Heart right ventricle (tissue), 16 donors: Measurements from ENCODE around the gene VEGFA. TPM values are rescaled to one million over a fixed set of nuclear protein-coding genes. Genes with fewer than 3 reads are reported as not detected.

Experiments
- ATAC-seq, 8 donors: fragments of 200-7000 bp; cut with Tn5 transposase; one replicate each; pipeline ENCODE4 v1.9.1; 2020; ENCODE audit warnings: mild to moderate bottlenecking in 8 of 8, moderate library complexity in 8 of 8, moderate number of reproducible peaks in 1 of 8
- DNase-seq, 2 donors: peaks; one replicate each; pipeline ENCODE4 v3.0.0-alpha.2; 2020
- H3K27ac ChIP-seq, 10 donors: fragments of 200-600 bp; sonication (generic) in 2 of 10; one replicate each; pipeline versions ENCODE4 v1.5.0 to v1.8.0; 2020 to 2022; ENCODE audit warnings: mild to moderate bottlenecking in 3 of 10
- H3K27me3 ChIP-seq, 7 donors: fragments of 200-600 bp; one replicate each; pipeline ENCODE4 v1.8.0; 2021 to 2022; ENCODE audit warnings: mild to moderate bottlenecking in 2 of 7
- H3K36me3 ChIP-seq, 9 donors: fragments of 200-600 bp; sonication (generic) in 1 of 9; one replicate each; pipeline versions ENCODE4 v1.5.0 to v1.8.0; 2020 to 2022; ENCODE audit warnings: mild to moderate bottlenecking in 2 of 9
- H3K4me1 ChIP-seq, 9 donors: fragments of 200-600 bp; sonication (generic) in 1 of 9; one replicate each; pipeline versions ENCODE4 v1.5.0 to v1.8.0; 2020 to 2022; ENCODE audit warnings: mild to moderate bottlenecking in 4 of 9
- H3K4me3 ChIP-seq, 10 donors: fragments of 200-600 bp; sonication (generic) in 2 of 10; one replicate each; pipeline versions ENCODE4 v1.5.0 to v1.8.0; 2020 to 2022; ENCODE audit warnings: mild to moderate bottlenecking in 7 of 10, moderate library complexity in 2 of 10
- H3K9me3 ChIP-seq, 11 donors: fragments of 200-600 bp in 10 of 11; sonication (generic) in 2 of 11; one replicate each; pipeline versions ENCODE4 v1.5.0 to v1.8.0; 2013 to 2022; ENCODE audit warnings: mild to moderate bottlenecking in 2 of 11, control low read depth in 1 of 11, moderate library complexity in 1 of 11
- WGBS, 2 donors: extraction: QIAGEN DNeasy Blood & Tissue Kit; methylation state at CpG; one replicate each; pipeline ENCODE4 v1.1.7; 2013; ENCODE audit warnings: inconsistent platforms in 1 of 2; 5-methylcytosine and 5-hydroxymethylcytosine counted together
- intact Hi-C, 10 donors: fragments of 100-400 bp; cut with DNase I; formaldehyde crosslinking; loops; one replicate each; pipeline versions ENCODE4 v1.11.1 to v1.14.2; 2022
- polyA plus RNA-seq, 2 donors: library from polyadenylated mRNA; stranded (reverse); fragments of 200-250 nt; gene quantifications; one replicate each; pipeline ENCODE4 v1.2.3, GENCODE V29; 2013
- total RNA-seq, 10 donors: library from RNA; stranded (reverse); fragmentation: NEBNext Ultra II Directional in 3 of 10; extraction: Animal tissue kit (Norgen Biotek cat#: 25700) in 3 of 10; gene quantifications; one replicate each; pipeline versions ENCODE4 v1.2.1 to v1.2.4, GENCODE V29; 2021 to 2023
- TF ChIP-seq, protein P1 (sequence below), 9 donors: fragments of 200-600 bp; sonication (generic) in 2 of 9; IDR thresholded peaks; one replicate each; pipeline versions ENCODE4 v1.5.0 to v1.8.0; 2021 to 2022; ENCODE audit warnings: antibody characterized with exemption in 9 of 9, mild to moderate bottlenecking in 5 of 9, moderate library complexity in 1 of 9
- donor health status: Arrhythmogenic right ventricular cardiomyopathy.
- donor health status: ischemic (EF 13 %, LVEDD 7.1; RV severe dilation, severe dysfunction).
- donor health status: healthy with polysubstance abuse.
- donor health status: DM: no; HTN: yes; CAD: no.
- donor health status: DM: no; HTN: no; CAD: no.
- donor health status: ischemic (EF 25% LVEDD 6.9; RV normal size, moderate dysfunction).
- donor health status: ischemic (EF 25% LVEDD 5.7; RV mildly dilated, moderate dysfunction).
- donor health status: healthy.
- donor health status: DM: yes; HTN: yes; CAD: no.
- donor health status: Ischemic cardiomyopathy.
- donor health status: ischemic (EF 35%, LVEDD 5.7; RV mildly dilated, moderate dysfunction).
- donor health status: nonischemic (EF 11% LVEDD 7.7; RV severe dilation, severe dysfunction).
- donor health status: DM: yes; HTN: yes; CAD: no.
- donor health status: PGD.
- donor health status: ischemic (EF 29% LVEDD 5.4; RV normal size, mild dysfunction).
- donor health status: nonischemic (EF 23%, LVEDD 6.1; RV moderate dilation, normal function).

VEGFA gene
- total and polyA plus RNA-seq, 12 donors: 133 to 456 (median 216) TPM

DNA sequence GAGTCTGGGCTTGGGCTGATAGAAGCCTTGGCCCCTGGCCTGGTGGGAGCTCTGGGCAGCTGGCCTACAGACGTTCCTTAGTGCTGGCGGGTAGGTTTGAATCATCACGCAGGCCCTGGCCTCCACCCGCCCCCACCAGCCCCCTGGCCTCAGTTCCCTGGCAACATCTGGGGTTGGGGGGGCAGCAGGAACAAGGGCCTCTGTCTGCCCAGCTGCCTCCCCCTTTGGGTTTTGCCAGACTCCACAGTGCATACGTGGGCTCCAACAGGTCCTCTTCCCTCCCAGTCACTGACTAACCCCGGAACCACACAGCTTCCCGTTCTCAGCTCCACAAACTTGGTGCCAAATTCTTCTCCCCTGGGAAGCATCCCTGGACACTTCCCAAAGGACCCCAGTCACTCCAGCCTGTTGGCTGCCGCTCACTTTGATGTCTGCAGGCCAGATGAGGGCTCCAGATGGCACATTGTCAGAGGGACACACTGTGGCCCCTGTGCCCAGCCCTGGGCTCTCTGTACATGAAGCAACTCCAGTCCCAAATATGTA lies 957 bp upstream of the VEGFA start:
- DNase-seq (peak; percentile 54 to 76), ATAC-seq (peak in 6 of 8 donors; percentile 2 to 15 (median 7))
- H3K27me3 ChIP-seq: no peaks in the 10 kb centered on the region
- peaks cover 0 to 9% (median 0%) of the 10 kb centered on the region in 9 donors for H3K36me3 ChIP-seq
- H3K4me1 ChIP-seq: peaks cover 3 to 38% (median 30%) of the 10 kb centered on the region in 9 donors
- H3K4me3 ChIP-seq: peak overlapping the region in 7 of 10 donors; percentile 85 to 98 (median 96)
- H3K27ac ChIP-seq: peak overlapping the region in 9 of 10 donors; percentile 89 to 99 (median 95)
- TF ChIP-seq, protein P1, sequence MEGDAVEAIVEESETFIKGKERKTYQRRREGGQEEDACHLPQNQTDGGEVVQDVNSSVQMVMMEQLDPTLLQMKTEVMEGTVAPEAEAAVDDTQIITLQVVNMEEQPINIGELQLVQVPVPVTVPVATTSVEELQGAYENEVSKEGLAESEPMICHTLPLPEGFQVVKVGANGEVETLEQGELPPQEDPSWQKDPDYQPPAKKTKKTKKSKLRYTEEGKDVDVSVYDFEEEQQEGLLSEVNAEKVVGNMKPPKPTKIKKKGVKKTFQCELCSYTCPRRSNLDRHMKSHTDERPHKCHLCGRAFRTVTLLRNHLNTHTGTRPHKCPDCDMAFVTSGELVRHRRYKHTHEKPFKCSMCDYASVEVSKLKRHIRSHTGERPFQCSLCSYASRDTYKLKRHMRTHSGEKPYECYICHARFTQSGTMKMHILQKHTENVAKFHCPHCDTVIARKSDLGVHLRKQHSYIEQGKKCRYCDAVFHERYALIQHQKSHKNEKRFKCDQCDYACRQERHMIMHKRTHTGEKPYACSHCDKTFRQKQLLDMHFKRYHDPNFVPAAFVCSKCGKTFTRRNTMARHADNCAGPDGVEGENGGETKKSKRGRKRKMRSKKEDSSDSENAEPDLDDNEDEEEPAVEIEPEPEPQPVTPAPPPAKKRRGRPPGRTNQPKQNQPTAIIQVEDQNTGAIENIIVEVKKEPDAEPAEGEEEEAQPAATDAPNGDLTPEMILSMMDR (IDR thresholded peaks at IDR 0.05): no peak
- intact Hi-C loops: loop anchor here (1.0 to 5.0 kb wide), 12 partner anchors 47 to 310 kb away; no protein-coding TSS in a partner anchor
- 35 to 41% methylated on average over 8 of the region's 8 CpGs for WGBS, 2 donors
- H3K9me3 ChIP-seq: no peaks in the 10 kb centered on the region

DNA sequence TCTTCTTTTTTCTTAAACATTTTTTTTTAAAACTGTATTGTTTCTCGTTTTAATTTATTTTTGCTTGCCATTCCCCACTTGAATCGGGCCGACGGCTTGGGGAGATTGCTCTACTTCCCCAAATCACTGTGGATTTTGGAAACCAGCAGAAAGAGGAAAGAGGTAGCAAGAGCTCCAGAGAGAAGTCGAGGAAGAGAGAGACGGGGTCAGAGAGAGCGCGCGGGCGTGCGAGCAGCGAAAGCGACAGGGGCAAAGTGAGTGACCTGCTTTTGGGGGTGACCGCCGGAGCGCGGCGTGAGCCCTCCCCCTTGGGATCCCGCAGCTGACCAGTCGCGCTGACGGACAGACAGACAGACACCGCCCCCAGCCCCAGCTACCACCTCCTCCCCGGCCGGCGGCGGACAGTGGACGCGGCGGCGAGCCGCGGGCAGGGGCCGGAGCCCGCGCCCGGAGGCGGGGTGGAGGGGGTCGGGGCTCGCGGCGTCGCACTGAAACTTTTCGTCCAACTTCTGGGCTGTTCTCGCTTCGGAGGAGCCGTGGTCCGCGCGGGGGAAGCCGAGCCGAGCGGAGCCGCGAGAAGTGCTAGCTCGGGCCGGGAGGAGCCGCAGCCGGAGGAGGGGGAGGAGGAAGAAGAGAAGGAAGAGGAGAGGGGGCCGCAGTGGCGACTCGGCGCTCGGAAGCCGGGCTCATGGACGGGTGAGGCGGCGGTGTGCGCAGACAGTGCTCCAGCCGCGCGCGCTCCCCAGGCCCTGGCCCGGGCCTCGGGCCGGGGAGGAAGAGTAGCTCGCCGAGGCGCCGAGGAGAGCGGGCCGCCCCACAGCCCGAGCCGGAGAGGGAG lies 580 bp downstream of the VEGFA start:
- intact Hi-C loops: loop anchor here in 8 of 10 donors (2.0 to 10.0 kb wide), 10 partner anchors 53 to 454 kb away; partner anchors contain the start of gene SLC29A1 (in 1 of the 8)
- peak; percentile 15 to 43 (median 33) for ATAC-seq
- peak overlapping the region; percentile 85 to 98 (median 94) for H3K4me3 ChIP-seq
- H3K27ac ChIP-seq: peak overlapping the region; percentile 86 to 99 (median 95)
- peaks cover 0 to 14% (median 0%) of the 10 kb centered on the region in 9 donors for H3K36me3 ChIP-seq
- TF ChIP-seq, protein P1 (IDR thresholded peaks at IDR 0.05): peak in 1 of 9 donors; percentile 5
- H3K9me3 ChIP-seq: no peaks in the 10 kb centered on the region
- DNase-seq: peak; percentile 79 to 82
- H3K4me1 ChIP-seq: peaks cover 10 to 54% (median 45%) of the 10 kb centered on the region in 9 donors
- WGBS, 2 donors: 1% methylated on average over 69 to 83 of the region's 84 CpGs
- H3K27me3 ChIP-seq: no peaks in the 10 kb centered on the region

DNA sequence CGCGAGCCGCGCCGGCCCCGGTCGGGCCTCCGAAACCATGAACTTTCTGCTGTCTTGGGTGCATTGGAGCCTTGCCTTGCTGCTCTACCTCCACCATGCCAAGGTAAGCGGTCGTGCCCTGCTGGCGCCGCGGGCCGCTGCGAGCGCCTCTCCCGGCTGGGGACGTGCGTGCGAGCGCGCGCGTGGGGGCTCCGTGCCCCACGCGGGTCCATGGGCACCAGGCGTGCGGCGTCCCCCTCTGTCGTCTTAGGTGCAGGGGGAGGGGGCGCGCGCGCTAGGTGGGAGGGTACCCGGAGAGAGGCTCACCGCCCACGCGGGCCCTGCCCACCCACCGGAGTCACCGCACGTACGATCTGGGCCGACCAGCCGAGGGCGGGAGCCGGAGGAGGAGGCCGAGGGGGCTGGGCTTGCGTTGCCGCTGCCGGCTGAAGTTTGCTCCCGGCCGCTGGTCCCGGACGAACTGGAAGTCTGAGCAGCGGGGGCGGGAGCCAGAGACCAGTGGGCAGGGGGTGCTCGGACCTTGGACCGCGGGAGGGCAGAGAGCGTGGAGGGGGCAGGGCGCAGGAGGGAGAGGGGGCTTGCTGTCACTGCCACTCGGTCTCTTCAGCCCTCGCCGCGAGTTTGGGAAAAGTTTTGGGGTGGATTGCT lies 1.3 kb downstream of the VEGFA start:
- DNase-seq (peak; percentile 67 to 73), ATAC-seq (peak in 5 of 8 donors; percentile 3 to 19 (median 14))

More for the DNA sequence above, 1.3 kb downstream of the VEGFA start:
- 0 to 2% methylated on average over 60 to 66 of the region's 66 CpGs for WGBS, 2 donors
- Histone ChIP-seq H3K27ac (peak overlapping the region; percentile 86 to 99 (median 95)), H3K36me3 (peaks cover 0 to 20% (median 0%) of the 10 kb centered on the region in 9 donors), H3K4me1 (peaks cover 17 to 61% (median 53%) of the 10 kb centered on the region in 9 donors), H3K9me3 (no peaks in the 10 kb centered on the region), H3K4me3 (peak overlapping the region; percentile 85 to 98 (median 94)), H3K27me3 (no peaks in the 10 kb centered on the region)
- TF ChIP-seq, protein P1 (IDR thresholded peaks at IDR 0.05): peak in 2 of 9 donors; percentile 6 to 12
- intact Hi-C loops: loop anchor here in 8 of 10 donors (2.0 to 10.0 kb wide), 10 partner anchors 54 to 453 kb away; partner anchors contain the start of gene SLC29A1 (in 1 of the 8)
